ENCODE results near the gene OCA2.

The OCA2 gene

DNA sequence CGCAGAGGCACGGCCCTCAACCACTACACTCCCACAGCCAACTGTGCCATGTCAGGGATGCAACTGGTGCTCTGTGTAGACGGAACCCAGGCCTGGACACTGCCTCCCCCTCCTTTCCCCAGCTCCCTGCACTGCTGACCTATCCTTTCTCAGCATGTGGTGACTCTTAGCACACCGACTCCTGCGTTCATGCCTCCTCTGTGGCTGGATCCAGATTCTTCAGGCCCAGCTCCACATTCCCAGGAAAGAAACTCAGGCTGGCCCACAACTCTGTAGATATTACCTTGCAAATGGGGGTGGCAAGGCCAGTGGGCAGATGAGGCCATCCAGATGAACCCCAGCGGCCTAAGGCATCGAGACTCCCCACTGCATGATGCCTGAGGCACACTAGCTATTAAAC, 272.7 kb downstream of the OCA2 start:
- no peak for DNase-seq (ENCODE audit: low read depth in 1 of 2, low spot score in 1 of 2)

DNA sequence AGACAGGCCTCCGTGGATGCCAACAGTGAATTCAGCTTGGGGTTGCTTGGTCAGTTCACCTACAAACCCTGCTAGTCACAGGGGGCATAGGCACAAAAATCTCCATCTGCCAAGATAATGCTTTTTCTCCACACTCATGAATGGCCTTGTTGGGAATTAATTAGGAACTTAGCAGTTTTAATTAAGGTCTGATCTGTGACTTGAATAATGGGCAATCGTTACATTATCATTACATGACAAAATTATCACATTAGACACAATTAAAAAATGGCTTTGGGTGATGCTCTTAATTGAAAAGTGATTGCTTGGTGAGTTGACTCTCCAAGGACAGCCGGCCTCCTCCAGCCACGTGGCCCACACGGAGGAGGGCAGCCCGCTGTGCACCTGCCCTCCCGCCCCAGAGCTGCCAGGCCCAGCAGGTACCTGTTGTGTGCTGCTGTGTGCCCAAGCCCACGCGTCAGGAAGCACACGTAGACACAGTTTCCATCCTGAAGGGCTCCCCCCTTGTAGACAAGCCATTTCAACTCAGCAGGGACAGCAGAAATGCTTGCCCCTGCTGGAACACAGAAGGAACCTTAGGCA, 274.2 kb downstream of the OCA2 start:
- DNase-seq (ENCODE audit: low read depth in 1 of 2, low spot score in 1 of 2), result no peak

DNA sequence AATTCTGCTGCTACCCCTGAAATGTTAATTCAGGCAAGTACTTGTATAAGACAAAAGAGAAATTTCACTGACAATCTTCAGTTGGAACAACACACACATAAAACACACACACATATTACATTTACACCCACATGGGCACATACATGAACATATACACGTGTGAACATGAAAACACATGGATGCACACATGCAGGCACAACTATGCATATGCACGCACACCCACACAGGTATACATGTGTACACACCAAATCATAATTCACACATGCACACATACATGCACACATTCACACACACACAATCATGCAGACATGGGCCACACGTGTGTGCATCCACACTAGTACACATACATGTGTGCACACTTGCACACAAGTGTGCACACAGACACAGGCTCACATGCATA, 277.8 kb downstream of the OCA2 start:
- no peak for DNase-seq (ENCODE audit: low read depth in 1 of 2, low spot score in 1 of 2)

DNA sequence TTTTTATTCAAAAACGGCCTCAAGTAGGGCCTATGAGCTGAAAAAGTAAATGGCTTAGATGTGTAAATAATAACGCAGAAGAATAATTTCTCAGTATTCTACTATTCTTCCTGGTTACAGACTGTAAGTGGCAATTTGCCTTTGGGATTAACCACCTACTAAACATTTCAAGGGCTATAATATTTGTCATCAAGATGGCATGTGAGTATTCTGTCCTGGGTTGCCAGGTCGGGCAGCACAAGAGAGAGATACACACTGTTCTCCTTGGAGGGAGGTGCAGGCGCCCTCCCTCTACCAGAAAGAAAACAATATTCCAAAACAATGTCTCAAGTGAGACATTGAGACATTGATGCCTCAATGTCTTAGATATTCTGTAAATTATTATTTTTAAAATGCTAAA, 278.4 kb downstream of the OCA2 start:
- DNase-seq (ENCODE audit: low read depth in 1 of 2, low spot score in 1 of 2), result no peak

DNA sequence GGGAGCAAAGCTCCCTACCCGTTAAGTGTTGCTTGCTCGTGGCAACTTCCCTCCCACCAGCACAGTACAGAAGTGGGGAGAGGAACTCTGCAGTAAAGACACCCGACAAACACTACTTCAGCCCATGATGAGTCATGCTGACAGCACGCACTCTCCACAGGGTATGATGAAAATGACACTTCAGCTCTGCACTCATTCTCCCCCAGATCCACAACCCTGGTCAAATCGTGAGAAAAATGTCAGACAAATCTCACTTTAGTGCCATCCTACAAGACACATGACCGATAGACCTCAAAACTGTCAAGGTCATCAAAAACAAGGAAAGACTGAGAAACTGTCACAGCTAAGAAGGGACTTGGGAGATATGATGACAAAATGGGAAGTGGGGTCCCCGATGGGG, 278.9 kb downstream of the OCA2 start:
- no peak for DNase-seq (ENCODE audit: low read depth in 1 of 2, low spot score in 1 of 2)

DNA sequence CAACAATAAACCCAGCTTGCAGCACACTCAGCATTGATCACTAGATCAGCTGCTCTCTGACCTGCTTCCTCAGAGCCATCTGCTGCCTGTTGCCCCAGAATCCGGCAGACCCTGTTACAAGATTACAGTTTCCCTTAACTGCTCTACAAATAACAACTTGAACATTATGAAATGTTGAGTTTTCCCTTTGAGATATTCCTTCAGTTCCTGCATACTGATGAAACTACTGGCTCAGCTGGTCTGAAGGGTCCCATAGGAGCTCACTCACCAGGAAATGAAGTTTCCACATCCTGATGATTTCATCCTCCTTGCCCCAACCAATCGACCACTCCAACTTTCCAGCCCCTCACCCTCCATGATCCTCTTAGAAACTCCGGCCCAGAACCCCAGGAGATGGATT, 281.9 kb downstream of the OCA2 start:
- no peak for DNase-seq (ENCODE audit: low read depth in 1 of 2, low spot score in 1 of 2)

DNA sequence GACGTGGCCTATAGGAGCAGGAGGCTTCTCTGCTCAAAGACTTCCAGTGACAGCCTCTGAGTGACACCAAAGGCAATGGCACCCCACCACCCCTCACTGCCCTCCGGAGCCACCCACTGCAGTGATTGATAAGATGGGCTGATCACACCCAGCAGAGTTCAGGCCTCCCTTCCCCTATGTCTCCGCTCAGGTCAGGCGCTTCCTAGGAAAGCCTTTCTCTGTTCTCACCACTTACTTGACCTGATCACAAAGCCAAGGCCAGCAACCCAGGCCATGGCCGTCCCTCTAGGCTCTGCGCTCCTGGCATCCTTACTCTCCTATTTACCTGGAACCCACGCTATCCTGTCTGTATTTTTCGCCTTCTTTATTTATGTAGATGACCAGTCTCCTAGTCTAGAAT, 282.3 kb downstream of the OCA2 start:
- no peak for DNase-seq (ENCODE audit: low read depth in 1 of 2, low spot score in 1 of 2)

DNA sequence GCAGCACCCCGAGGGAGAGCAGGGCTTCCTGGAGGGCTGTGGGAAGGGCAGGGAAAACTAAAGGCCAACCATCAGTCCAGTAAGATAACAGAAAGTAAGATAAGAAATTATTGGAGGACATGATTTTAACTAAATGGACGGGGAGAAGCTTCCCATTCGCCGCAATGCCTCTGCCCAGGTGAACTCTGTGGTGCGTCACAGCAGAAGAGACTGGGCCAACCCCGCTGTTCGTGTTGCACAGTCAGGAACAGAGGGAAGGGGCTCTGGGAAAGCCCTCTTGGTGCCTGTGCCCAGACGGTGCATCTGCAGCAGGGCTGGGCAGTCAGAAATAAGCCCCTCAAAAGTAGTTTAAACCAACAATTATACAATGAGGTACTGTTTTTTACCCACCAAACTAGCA, 284.1 kb downstream of the OCA2 start:
- DNase-seq (ENCODE audit: low read depth in 1 of 2, low spot score in 1 of 2), result no peak

DNA sequence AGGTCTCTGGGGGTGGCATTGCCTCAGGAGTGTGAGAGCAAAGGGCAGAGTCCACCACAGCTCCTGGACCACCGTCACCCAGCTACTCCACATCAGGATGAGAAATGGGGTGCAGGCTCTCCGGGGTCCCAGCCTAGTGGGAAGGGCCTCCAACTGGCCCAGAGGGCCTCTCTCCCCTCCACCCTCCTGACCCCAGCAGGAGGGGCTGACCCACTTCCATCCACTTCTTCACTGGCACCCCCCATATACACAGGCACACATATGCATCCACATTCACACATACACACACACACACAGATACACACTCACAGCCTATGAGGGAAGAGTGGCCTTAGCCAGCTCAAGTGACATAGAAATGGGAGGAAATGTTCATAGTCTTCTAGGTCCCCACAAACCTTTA, 286.0 kb downstream of the OCA2 start:
- DNase-seq (ENCODE audit: low read depth in 1 of 2, low spot score in 1 of 2), result no peak

DNA sequence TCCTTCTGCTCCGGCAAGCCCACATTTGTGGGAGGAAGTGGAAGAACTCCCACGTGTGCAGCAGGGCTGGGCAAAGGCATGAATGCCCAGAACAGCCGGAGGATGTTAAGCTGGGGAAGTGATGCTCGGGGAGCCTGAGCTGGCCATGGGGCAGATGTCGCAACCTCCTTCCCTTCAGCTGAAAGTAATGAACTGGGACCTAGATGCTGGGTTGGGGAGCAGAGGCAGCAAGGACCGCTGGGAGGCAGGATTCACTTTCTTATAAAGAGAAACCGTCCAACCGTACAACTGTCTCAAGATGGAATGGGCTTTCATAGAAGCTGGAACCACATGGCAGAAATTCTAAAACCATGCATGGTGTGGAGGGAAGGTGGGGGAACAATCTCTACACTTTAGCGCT, 290.9 kb downstream of the OCA2 start:
- no peak for DNase-seq (ENCODE audit: low read depth in 1 of 2, low spot score in 1 of 2)

DNA sequence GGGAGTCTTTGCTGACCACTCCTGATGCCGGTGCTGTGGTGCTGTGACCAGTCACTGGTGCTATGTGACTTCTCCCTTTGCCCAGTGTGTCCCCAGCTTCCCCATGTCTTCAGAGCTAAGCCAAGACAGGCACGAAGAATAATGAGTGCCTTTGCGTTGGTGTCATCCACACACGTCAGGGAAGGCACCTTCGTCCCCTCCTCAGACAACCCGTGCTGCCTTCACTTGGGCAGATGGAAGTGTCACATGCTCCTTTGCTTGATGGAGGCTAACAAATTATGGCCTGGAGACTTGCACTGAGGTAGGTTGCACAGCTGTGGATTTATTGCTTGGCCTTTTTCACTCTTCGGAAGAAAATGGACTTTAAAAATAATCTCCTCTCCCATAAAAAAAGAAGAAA, 291.8 kb downstream of the OCA2 start:
- no peak for DNase-seq (ENCODE audit: low read depth in 1 of 2, low spot score in 1 of 2)

DNA sequence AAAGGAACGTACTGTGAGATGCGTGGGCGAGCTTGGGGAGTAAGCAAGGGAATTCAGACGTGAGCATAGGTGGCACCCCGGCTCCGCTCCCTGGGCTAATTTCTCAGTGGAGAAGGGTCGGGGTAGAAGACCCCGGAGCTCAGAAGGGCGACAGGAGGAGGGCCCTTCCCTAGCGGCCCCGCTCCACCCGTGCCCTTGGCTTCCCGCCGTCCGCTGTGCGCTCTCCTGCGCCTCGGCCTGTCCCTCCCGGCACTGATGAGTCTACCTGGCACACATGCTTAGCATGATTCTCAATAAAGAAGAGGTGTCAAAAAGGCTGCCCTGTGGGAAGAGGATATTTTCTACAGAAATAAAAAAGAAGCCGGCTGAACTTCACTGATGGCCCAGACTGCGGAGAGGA, 292.7 kb downstream of the OCA2 start:
- DNase-seq (ENCODE audit: low read depth in 1 of 2, low spot score in 1 of 2), result no peak

DNA sequence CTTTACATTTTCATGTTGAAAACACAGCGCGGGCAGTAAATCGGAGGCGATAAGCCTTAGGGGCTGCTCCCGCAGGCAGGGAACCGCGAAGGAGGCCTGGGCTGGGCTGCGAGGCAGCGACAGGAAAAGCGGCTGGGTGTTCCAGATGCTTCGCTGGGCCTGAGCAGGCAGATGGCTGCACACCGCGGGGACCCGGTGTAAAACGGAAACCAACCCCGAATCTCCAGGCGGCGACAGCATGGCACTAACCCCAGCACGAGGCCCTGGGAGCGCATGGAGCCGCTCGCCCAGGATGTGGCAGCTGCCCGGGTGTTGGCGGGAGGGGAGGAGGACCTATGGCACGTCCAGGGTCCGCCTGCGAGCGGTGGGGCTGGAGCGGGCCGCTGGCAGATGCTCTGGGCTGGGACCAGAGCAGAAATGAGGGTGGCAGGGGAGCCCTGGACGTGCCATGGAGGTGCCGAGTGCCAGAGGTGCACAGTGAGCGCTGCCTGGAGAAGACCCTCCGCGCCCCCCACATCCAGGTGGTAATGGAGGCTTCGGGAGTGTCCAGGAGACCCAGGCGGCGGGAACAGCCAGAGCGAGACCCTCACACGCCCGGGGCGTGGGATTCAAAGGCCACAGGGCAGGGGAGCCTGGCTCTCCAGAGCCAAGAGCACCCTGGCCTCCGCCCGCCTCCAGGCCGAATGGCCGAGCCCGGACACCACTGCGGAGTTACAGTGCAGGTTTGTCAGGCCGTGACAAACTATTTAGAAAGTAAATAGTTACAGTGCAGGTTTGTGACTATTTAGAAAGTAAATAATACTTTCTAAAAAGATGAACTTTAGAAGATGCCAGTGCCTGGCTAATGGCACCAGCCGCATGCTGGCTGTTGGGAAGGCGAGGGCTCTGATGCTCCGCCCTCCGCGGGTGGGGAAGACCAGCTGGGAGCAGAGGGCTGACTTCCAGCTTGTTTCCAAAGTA, 293.6 kb downstream of the OCA2 start:
- DNase-seq (ENCODE audit: low read depth in 1 of 2, low spot score in 1 of 2), result no peak

DNA sequence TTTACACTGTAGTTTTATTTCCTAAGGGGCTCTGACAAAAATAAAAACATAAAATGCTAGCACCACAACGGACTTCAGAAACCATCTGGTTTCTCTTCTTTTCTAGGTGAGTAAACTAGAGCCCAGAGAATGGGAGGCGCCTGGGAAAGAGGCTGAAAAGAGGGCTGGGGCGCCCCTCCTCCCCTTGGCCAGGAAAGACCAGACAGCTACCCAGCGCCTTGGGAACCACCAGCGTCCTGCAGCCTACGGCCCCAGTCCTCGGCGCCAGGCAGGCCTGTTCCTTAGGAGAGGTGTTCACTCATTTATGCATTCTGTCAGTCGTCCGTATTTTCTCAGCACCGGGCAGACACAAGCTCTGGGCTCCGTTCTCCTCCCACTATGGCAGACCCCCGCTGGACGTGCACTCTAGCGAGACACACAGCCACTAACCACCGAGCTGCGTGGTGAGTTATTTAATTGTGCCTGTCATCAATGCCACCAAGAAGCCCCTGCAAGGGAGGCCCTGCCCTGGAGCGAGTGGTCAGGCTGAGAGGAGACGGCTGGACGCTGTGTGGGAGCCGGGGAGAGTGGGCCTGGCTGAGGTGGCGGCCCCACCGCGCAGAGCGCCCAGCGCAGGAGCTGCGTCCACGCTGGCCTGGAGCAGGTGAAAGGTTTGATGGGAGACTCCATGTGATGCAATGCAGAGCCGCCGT, 294.4 kb downstream of the OCA2 start:
- no peak for DNase-seq (ENCODE audit: low read depth in 1 of 2, low spot score in 1 of 2)

DNA sequence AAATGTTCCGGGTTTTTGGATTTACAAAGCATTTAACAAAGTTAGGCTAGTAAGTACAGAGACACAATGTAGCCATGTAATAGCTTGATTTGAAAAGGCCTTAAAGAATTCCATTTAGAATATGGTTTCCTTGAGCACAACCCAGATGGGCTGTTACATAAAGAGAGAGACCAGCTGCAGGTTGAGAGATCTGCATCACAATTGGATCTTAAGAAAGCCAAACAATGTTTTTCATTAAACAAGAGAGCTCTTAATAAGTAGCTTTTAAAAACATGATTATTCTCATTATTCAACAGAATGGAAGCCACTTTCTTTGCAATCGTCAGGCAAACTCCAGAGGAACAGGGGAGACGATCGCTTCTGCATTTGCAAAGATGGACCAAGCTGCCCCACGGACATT, 300.3 kb downstream of the OCA2 start:
- no peak for DNase-seq (ENCODE audit: low read depth in 1 of 2, low spot score in 1 of 2)

DNA sequence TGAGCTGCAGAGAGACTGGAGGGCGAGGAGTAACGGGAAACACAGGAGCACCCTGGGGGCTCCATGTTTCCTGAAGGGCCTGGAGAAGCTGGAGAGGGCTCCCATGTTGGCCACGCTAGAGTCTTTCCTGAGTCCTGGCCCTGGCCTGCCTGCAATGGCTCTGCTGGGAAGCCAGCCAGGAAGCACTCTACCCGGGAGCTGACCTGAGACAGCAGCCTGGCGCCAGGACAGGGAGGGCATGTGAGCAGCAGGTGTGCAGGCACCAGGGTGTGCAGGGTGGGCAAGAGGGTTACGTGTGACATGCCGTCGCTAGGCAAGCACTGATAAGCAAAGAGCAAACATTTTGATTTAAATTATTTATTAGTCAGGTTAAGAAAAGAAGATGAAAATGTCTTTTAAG, 301.4 kb downstream of the OCA2 start:
- no peak for DNase-seq (ENCODE audit: low read depth in 1 of 2, low spot score in 1 of 2)

DNA sequence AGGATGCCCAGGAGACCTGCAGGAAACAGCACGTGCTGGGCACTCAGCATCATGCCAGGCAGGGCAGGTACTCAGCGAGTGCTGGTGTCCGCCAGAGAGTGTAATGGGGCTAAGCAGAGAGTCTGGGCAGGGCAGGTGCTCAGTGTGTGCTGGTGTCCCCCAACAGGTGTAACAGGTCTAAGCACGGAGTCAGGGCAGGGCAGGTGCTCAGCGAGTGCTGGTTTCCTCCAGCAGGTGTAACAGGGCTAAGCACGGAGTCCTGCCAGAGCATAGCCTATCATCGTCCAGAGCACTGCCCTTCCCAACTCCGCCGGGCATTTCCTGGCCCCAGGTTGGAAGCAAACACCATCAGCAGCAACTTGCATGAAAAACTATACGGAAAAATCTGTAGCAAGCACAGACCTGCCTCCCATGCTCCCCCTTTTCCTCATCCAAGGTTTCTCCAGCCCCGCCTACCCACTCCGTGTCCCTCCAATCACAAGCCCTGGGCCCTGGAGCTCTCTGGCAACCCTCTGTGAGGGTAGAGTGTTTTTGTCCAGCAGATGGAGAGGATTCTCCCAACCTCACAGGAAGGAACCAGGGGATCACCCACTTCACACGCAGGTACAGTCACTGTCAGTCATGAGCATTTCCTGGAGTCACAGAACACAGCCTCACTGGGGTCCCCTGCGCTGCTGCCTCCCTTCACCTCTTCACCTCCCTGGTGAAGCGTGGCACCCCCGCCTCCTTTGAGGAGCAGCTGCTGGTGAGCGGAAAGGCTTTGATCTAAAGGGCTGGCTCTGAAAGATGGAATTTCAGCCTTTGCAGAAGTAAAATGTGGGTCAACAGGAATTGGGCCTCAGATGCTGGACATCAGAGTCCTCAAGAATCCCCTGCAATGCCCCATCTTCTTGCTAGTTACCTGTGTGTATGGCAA, 302.5 kb downstream of the OCA2 start:
- DNase-seq (ENCODE audit: low read depth in 1 of 2, low spot score in 1 of 2), result no peak

DNA sequence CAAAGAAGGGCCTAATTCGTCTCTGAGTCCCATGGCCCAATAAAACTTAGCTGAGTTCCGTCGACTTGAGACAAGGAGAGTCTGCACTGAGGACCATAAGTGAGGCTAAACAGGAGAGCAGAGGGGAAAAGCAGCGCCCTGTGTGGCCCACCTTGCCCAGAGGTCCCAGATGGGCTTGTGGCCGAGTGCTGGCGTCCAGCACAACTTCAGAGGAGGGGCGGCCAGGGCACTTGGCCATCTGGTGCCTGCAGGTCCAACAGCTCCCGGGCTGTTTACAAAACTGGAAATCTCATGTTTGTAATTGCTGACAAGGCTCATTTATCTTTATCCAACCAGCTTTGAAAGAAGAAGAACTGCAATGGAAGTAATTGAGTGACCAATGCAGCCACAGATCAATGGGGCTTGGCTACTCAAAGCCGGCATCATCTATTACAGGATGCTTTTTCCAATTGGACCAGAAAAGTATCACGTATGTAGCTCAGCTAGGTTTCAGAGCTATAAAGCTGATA, 306.3 kb downstream of the OCA2 start:
- DNase-seq (ENCODE audit: low read depth in 1 of 2, low spot score in 1 of 2), result no peak

DNA sequence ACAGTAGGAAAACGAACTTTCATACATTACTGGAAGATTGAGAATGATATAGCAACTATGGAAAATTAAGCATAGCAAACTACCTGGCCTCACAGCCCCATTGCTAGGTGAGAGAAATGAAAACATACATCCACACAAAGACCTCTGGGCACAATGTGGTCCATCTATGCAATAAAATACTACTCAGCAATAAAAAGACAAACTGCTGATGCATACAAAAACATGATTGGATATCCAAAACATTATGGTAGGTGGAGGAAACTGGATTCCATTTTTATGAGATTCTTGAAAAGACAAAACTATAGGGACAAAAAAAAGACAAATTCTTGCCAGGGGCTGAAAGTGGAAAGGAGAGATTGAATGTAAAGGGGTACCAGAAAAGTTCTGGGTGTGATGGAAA, 308.8 kb downstream of the OCA2 start:
- no peak for DNase-seq (ENCODE audit: low read depth in 1 of 2, low spot score in 1 of 2)

DNA sequence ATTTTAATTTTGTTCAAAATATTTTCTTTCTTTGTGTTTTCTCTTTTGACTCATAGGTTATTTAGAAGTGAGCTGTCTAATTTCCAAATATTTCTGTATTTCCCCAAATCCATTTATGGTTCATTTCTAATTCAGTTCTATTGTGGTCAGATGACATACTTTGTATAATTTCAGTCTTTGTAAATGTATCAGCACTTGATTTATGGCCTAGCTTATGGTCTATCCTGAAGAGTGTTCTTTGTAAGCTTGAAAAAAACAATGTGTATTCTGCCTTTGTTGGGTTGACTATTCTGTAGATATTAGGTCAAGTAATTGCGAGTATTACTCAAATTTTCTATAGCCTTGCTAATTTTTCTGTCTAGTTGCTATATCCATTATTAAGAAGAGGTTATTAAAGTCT, 311.2 kb downstream of the OCA2 start:
- DNase-seq (ENCODE audit: low read depth in 1 of 2, low spot score in 1 of 2), result no peak

DNA sequence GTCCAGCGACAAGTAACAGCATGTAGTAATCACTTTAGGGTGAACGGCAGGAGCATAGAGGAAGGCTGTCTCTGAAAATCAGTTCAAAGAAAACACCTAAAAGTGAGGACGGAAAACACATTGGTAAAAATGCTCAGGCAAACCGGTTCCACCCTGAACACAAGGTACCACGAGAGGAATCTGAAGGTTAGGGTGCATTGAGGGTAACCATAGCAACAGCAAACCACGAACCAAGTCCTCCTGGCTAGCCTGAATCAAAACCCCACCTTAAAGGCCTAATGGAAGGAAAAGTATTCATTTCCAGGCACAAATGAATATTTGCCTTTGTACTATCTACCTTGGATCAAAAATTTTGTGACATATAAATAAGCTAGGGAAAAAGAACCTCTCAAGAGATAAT, 315.0 kb downstream of the OCA2 start:
- no peak for DNase-seq (ENCODE audit: low read depth in 1 of 2, low spot score in 1 of 2)

Measured in activated T-helper 1 cell treated with anti-CD3 and anti-CD28 coated beads, Interleukin-2, amount 50 U/mL, for 16 hours (primary cell).